ENCODE results near the gene MGAT4C. TPM values are rescaled to one million over a fixed set of nuclear protein-coding genes. Genes with fewer than 3 reads are reported as not detected.

The MGAT4C gene
- total RNA-seq, 1 donor from 2014 or later, result 1.2 TPM

- no peak overlapping the region for H3K9ac ChIP-seq (ENCODE audit: low read length)
- H3K79me2 ChIP-seq (ENCODE audit: insufficient read depth, low read length), result no peaks in the 10 kb centered on the region
- Mint-ChIP-seq H3K27ac (ENCODE audit: unreplicated experiment) (no peak overlapping the region), H3K27me3 (ENCODE audit: low read depth, unreplicated experiment) (no peaks in the 10 kb centered on the region), H3K4me3 (ENCODE audit: unreplicated experiment) (no peak overlapping the region), H3K36me3 (ENCODE audit: low read depth, unreplicated experiment) (no peaks in the 10 kb centered on the region), H3K9me3 (ENCODE audit: unreplicated experiment) (no peaks in the 10 kb centered on the region), H3K4me1 (ENCODE audit: low read depth, unreplicated experiment) (no peaks in the 10 kb centered on the region)
- no peaks in the 10 kb centered on the region for H3K27me3 ChIP-seq (ENCODE audit: insufficient read depth, low read length)
- no peaks in the 10 kb centered on the region for H4K20me1 ChIP-seq (ENCODE audit: insufficient read depth, low read length)
- no peaks in the 10 kb centered on the region for H3K9me3 ChIP-seq (ENCODE audit: insufficient read depth, low read depth, low read length)
- DNase-seq (ENCODE audit: low read depth) (no peak), FAIRE-seq (no peak)
- H3K4me3 ChIP-seq (ENCODE audit: insufficient read depth, low read depth, low read length), result no peak overlapping the region
- no peak overlapping the region for H2AFZ ChIP-seq (ENCODE audit: low read depth, low read length)
- H3K4me1 ChIP-seq (ENCODE audit: insufficient read depth, low read length), result no peaks in the 10 kb centered on the region
- TF ChIP-seq EZH2 (IDR thresholded peaks at IDR 0.05; ENCODE audit: insufficient read depth, low read length) (no peak), CTCF (IDR thresholded peaks at IDR 0.05; ENCODE audit: insufficient read depth, low read depth, low read length) (no peak)
- no peak overlapping the region for H3K27ac ChIP-seq (ENCODE audit: low read depth, low read length)
- no peaks in the 10 kb centered on the region for H3K36me3 ChIP-seq (ENCODE audit: insufficient read depth, low read length)
- H3K4me2 ChIP-seq (ENCODE audit: low read length), result no peak overlapping the region
Measured at GRCh38 chr12:85948340-85948739, 307.9 kb downstream of the MGAT4C start.

- Histone ChIP-seq H3K79me2 (ENCODE audit: insufficient read depth, low read length) (no peaks in the 10 kb centered on the region), H3K36me3 (ENCODE audit: insufficient read depth, low read length) (no peaks in the 10 kb centered on the region), H3K4me1 (ENCODE audit: insufficient read depth, low read length) (no peaks in the 10 kb centered on the region), H3K27ac (ENCODE audit: low read depth, low read length) (no peak overlapping the region), H3K9ac (ENCODE audit: low read length) (no peak overlapping the region), H4K20me1 (ENCODE audit: insufficient read depth, low read length) (no peaks in the 10 kb centered on the region), H3K4me2 (ENCODE audit: low read length) (no peak overlapping the region), H3K27me3 (ENCODE audit: insufficient read depth, low read length) (no peaks in the 10 kb centered on the region), H3K4me3 (ENCODE audit: insufficient read depth, low read depth, low read length) (no peak overlapping the region), H3K9me3 (ENCODE audit: insufficient read depth, low read depth, low read length) (no peaks in the 10 kb centered on the region), H2AFZ (ENCODE audit: low read depth, low read length) (no peak overlapping the region)
- no peaks in the 10 kb centered on the region for H3K27me3 Mint-ChIP-seq (ENCODE audit: low read depth, unreplicated experiment)
- H3K9me3 Mint-ChIP-seq (ENCODE audit: unreplicated experiment), result no peaks in the 10 kb centered on the region
- no peak overlapping the region for H3K27ac Mint-ChIP-seq (ENCODE audit: unreplicated experiment)
- DNase-seq (ENCODE audit: low read depth), result no peak
- H3K4me1 Mint-ChIP-seq (ENCODE audit: low read depth, unreplicated experiment), result no peaks in the 10 kb centered on the region
- no peaks in the 10 kb centered on the region for H3K36me3 Mint-ChIP-seq (ENCODE audit: low read depth, unreplicated experiment)
- FAIRE-seq, result no peak
- H3K4me3 Mint-ChIP-seq (ENCODE audit: unreplicated experiment), result no peak overlapping the region
- TF ChIP-seq CTCF (IDR thresholded peaks at IDR 0.05; ENCODE audit: insufficient read depth, low read depth, low read length) (no peak), EZH2 (IDR thresholded peaks at IDR 0.05; ENCODE audit: insufficient read depth, low read length) (no peak)
Measured at GRCh38 chr12:85947286-85947685, 308.9 kb downstream of the MGAT4C start.

GRCh38 chr12:85946375-85946774 lies 309.8 kb downstream of the MGAT4C start:
- H3K27me3 Mint-ChIP-seq (ENCODE audit: low read depth, unreplicated experiment), result no peaks in the 10 kb centered on the region
- TF ChIP-seq EZH2 (IDR thresholded peaks at IDR 0.05; ENCODE audit: insufficient read depth, low read length), result no peak
- no peak for TF ChIP-seq CTCF (IDR thresholded peaks at IDR 0.05; ENCODE audit: insufficient read depth, low read depth, low read length)
- Histone ChIP-seq H3K27me3 (ENCODE audit: insufficient read depth, low read length) (no peaks in the 10 kb centered on the region), H2AFZ (ENCODE audit: low read depth, low read length) (no peak overlapping the region), H3K4me2 (ENCODE audit: low read length) (no peak overlapping the region), H3K9ac (ENCODE audit: low read length) (no peak overlapping the region), H4K20me1 (ENCODE audit: insufficient read depth, low read length) (no peaks in the 10 kb centered on the region), H3K79me2 (ENCODE audit: insufficient read depth, low read length) (no peaks in the 10 kb centered on the region), H3K9me3 (ENCODE audit: insufficient read depth, low read depth, low read length) (no peaks in the 10 kb centered on the region), H3K27ac (ENCODE audit: low read depth, low read length) (no peak overlapping the region), H3K4me1 (ENCODE audit: insufficient read depth, low read length) (no peaks in the 10 kb centered on the region), H3K4me3 (ENCODE audit: insufficient read depth, low read depth, low read length) (no peak overlapping the region), H3K36me3 (ENCODE audit: insufficient read depth, low read length) (no peaks in the 10 kb centered on the region)
- H3K4me1 Mint-ChIP-seq (ENCODE audit: low read depth, unreplicated experiment), result no peaks in the 10 kb centered on the region
- no peaks in the 10 kb centered on the region for H3K9me3 Mint-ChIP-seq (ENCODE audit: unreplicated experiment)
- no peak overlapping the region for H3K4me3 Mint-ChIP-seq (ENCODE audit: unreplicated experiment)
- H3K27ac Mint-ChIP-seq (ENCODE audit: unreplicated experiment), result no peak overlapping the region
- FAIRE-seq (no peak), DNase-seq (ENCODE audit: low read depth) (no peak)
- no peaks in the 10 kb centered on the region for H3K36me3 Mint-ChIP-seq (ENCODE audit: low read depth, unreplicated experiment)

Data from astrocyte (in vitro differentiated cells and primary cell).